Measurements from ENCODE around the gene VMO1. TPM values are rescaled to one million over a fixed set of nuclear protein-coding genes. Genes with fewer than 3 reads are reported as not detected.

VMO1 gene
- total RNA-seq, 1 donor from 2014 or later: 0.51 TPM

GRCh38 chr17:4796552-4796920, 10.4 kb upstream of the VMO1 start:
- DNase-seq: peak; percentile 65

- DNase-seq: no peak
These were observed 9.0 kb upstream of the VMO1 start for GRCh38 chr17:4795168-4795567.

GRCh38 chr17:4790705-4791088, 4.5 kb upstream of the VMO1 start:
- no peak for DNase-seq

GRCh38 chr17:4789951-4790704, 4.0 kb upstream of the VMO1 start:
- DNase-seq: peak; percentile 88

DNA sequence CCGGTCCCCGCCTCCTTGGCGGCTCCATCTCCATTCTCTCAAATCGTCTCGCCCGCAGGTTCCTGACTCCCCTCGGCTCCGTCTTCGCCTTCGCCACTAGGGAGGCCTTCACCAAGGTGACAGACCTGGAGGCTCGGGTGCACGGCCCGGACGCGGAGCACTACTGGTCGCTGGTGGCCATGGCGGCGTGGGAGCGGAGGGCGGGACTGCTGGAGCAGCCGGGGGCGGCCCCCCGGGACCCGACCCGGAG, 3.5 kb upstream of the VMO1 start:
- no peak for DNase-seq

DNA sequence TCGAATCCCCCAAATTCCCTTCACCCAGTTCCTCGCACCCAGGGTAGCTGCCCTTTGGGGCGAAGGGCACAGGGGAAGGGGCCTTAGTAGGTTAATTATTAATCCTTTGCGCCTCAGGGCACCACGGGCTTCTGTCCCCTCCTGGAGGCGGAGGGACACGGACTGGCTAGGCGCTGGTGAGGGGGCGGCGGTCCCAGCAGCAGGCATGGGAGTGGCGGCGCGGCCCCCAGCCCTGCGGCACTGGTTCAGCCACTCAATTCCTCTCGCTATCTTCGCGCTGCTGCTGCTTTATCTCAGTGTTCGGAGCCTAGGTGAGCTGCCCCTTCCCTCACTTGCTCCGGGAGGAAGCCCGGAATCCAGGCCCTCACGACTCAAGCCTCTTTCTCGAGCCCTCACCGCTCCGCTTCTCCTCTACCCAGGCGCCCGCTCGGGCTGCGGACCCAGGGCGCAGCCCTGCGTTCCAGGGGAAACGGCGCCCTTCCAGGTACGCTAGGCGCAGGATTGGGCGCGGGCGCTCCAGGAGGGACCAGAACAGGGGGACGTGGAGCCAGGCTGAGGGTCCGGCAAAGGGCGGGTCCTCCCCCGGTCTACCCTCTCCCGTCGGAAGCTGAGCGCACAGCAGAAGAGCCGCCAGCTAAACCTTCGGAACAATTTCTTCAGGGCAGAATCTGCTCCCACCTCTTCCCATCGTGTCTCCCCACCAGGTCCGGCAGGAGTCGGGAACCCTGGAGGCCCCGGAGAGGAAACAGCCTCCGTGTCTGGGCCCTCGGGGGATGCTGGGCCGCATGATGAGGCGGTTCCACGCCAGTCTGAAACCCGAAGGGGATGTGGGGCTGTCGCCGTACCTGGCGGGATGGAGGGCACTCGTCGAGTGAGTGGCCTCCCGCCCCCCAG, 2.9 kb upstream of the VMO1 start, which contains the start of gene GLTPD2:
Gene GLTPD2, plus strand, starts transcription at position 158 of the 894 bp plus-strand sequence. Its CDS starts 48 bp downstream, at position 206.
- no peak for DNase-seq

- no peak for DNase-seq
These were observed 2.1 kb upstream of the VMO1 start for GRCh38 chr17:4788159-4788806.

DNA sequence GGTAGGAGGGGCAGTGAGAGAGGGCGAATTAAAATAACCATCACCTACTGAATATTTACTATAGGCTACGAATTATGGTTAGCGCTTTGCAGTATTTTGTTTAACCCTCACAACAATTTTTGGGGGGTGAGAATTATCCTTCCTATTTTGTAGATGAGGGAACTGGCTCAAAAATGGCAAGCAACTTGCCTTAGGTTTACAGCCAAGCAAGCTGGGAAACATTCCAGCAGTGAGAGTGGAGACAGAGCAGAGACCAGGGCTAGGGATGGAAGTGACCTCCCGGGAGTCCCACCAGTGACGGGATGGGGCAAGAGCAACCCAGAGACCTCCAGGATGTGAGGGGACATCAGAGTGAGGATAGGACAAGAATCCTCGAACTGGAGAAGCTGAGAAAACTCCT, 352 bp upstream of the VMO1 start:
- DNase-seq: no peak

GRCh38 chr17:4785311-4786105, 656 bp downstream of the VMO1 start:
- DNase-seq: peak; percentile 25

DNA sequence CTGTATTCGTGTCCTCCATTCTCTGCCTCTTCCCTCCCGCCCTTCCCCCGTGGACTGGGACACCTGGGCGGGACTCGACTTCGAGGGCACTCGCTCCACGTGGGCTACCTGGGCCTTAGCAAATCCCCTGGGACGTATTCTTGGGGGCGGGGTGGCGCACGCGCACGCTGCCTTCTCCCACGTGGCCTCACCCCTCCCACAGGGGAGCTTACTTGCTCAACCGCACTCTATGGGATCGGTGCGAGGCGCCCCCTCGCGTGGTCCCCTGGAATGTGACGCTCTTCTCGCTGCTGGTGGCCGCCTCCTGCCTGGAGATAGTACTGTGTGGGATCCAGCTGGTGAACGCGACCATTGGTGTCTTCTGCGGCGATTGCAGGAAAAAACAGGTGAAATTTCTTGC, 3.5 kb downstream of the VMO1 start:
- DNase-seq: peak; percentile 27

GRCh38 chr17:4780325-4780955, 5.7 kb downstream of the VMO1 start:
- DNase-seq: no peak

DNA sequence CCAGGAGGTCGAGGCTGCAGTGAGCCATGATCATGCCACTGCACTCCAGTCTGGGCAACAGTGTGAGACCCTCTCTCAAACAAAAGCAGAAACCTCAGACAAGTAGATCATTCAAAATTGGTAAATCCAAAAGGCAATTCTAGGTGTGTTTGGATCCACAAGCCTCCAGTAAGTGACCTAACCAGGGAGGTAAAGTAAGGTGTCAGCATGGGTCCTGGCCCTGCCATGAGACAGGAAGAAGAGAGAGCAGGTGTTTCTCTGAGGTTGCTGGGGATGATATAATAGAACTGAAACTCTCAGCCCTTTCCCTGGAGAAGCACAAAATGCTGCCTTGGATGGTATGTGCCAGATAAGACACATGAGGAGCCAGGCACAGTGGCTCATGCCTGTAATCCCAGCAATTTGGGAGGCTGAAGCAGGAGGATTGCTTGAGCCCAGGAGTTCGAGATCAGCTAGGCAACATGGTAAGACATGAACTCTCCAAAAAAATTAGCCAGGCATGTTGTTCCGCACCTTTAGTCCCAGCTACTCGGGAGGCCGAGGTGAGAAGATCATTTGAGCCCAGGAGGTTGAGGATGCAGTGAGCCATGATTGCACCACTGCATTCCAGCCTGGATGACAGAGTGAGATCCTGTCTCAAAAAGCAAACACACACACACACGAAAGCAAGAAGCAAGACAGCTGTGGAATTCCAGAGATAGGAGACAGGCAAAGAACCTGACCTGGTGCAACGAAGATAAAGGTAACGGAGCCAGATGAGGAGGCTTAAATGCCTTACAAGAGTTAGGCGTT, 8.0 kb downstream of the VMO1 start:
- DNase-seq: no peak

DNA sequence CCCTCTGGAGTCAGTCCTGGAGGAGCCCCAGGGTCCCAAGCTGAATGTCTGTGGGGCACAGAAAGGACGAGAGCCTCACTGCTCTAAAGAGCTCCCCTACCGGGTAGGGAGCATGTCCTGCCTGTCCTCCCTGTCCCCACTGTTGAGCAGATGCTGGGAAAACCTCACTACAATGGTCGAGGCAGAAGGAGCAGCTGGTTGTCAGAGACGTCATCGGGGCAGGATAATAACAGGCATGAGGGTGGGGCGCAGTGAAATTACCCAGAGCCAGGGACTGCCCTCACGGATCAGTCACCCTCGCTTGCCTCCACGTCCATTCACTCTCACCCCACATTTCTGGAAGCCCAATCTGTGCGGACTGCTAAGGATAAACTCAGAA, 13.9 kb downstream of the VMO1 start:
- no peak for DNase-seq

GRCh38 chr17:4771519-4772234, 14.5 kb downstream of the VMO1 start, which contains the start of gene TM4SF5:
TM4SF5 (plus strand) TSS chr17:4771886; CDS start chr17:4771923, 37 bp downstream.
- no peak for DNase-seq

- no peak for DNase-seq
These were observed 16.5 kb downstream of the VMO1 start for GRCh38 chr17:4769628-4770027.

DNA sequence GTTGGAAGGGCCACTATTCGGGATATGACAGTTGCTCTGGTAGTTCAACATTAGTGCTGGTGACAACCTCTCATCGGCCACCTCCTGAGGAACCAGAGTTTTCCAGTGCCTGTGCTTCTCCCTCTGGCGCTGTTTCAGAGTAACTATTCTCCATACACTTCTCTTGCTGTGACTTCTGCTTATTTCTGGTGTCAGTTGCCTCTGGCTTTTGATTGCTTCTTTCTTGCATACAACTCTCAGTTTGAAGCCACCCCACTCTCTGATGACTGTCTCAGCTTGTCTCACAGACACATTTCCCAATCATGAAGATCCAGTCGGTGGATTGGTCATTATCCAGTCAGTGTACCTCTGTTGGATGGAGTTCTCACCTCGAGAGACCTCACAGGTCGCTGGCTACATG, 17.9 kb downstream of the VMO1 start:
- no peak for DNase-seq

- no peak for DNase-seq
These were observed 19.4 kb downstream of the VMO1 start for GRCh38 chr17:4766723-4767122.

GRCh38 chr17:4766201-4766600, 20.0 kb downstream of the VMO1 start:
- no peak for DNase-seq

- DNase-seq: no peak
These were observed 21.6 kb downstream of the VMO1 start for GRCh38 chr17:4764595-4764994.

DNA sequence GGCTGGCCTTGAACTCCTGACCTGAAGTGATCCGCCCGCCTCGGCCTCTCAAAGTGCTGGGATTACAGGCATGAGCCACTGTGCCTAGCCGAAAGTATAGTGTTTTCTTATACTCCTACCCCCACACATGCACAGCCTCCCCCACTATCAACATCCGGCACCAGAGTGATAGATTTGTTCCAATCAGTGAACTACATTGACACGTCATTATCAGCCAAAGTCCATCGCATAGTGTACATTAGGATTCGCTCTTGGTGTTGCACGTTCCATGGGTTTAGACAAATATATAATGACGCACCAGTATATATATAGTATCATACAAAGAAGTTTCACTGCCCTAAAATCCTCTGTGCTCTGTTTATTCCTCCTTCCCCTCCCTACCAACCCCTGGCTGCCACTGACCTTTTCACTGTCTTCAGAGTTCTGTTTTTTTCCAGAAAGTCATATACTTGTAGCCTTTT, 26.4 kb downstream of the VMO1 start:
- DNase-seq: no peak

DNA sequence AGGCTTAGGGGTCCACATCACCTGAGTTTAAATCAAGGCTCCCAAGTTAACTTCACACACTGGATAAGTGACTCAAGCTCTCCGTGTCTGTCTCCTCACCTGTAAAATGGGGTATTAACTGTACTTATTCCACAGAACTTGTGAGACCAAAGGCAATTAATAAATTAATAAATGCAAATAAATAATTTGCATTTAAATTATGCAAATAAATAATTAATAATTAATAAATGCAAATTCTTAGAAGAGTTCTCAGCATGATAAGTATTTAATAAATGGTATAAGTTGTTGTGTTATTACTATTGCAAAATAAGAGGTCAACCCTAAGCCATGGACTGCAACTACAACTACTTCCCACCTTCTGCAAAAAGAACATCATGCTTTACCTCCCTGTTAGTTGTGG, 32.8 kb downstream of the VMO1 start:
- DNase-seq: no peak
